HEK293 (cell line): ENCODE measurements around the gene ITPR2.
A peak's percentile ranks its signal among the peaks of the same experiment; 100 is the strongest.

Source experiments
- CTCF ChIA-PET: fragments of 350-600 bp; formaldehyde crosslinking; extraction: SDS; loops from one replicate; lab custom pipeline; 2021; ENCODE audit warnings: antibody characterized with exemption; lab: Yijun Ruan, JAX
- POLR2A ChIA-PET: fragments of 300-600 bp; formaldehyde crosslinking; extraction: SDS; loops from one replicate; lab custom pipeline; 2020; ENCODE audit warnings: antibody characterized with exemption, inconsistent platforms; lab: Yijun Ruan, JAX
- H3K27ac ChIP-seq: fragments of 200-500 bp; sonication (Bioruptor generic); 2 replicates; pipeline ENCODE4 v1.5.1; 2014; ENCODE audit warnings: low read depth, low read length, control low read depth, inconsistent platforms; ENCODE audit errors: extremely low read depth
- H3K36me3 ChIP-seq, 2 experiments: fragments of 200-500 bp in 1 of 2; sonication (Bioruptor generic) in 1 of 2; 1 replicate in 1 of 2; 2 replicates in 1 of 2; pipeline ENCODE4 v1.5.1; 2014 to 2017; ENCODE audit warnings: inconsistent platforms in 2 of 2, low read length in 2 of 2; ENCODE audit not compliant: control insufficient read depth in 2 of 2, insufficient read depth in 1 of 2
- H3K4me1 ChIP-seq: fragments of 200-500 bp; sonication (Bioruptor generic); 2 replicates; pipeline ENCODE4 v1.5.1; 2014; ENCODE audit warnings: mild to moderate bottlenecking, low read length, inconsistent platforms; ENCODE audit not compliant: control insufficient read depth, insufficient read depth
- H3K4me3 ChIP-seq: 2 replicates; pipeline ENCODE4 v1.5.1; 2011; ENCODE audit warnings: low read depth, mild to moderate bottlenecking, control low read depth, low read length, moderate library complexity
- H3K9me3 ChIP-seq: fragments of 200-500 bp; sonication (Bioruptor generic); 2 replicates; pipeline ENCODE4 v1.5.1; 2014; ENCODE audit warnings: low read depth, low read length, inconsistent platforms; ENCODE audit not compliant: control insufficient read depth, insufficient read depth
- SCRT1 ChIP-seq: fragments of 450-650 bp; formaldehyde crosslinking; IDR thresholded peaks from 2 replicates; pipeline ENCODE4 v1.5.1; 2016; ENCODE audit warnings: missing biosample characterization, missing genetic modification characterization, borderline replicate concordance
- SP3 ChIP-seq: fragments of 450-650 bp; formaldehyde crosslinking; IDR thresholded peaks from 2 replicates; pipeline ENCODE4 v1.5.1; 2016; ENCODE audit warnings: missing biosample characterization, missing genetic modification characterization
- SP7 ChIP-seq: fragments of 450-650 bp; formaldehyde crosslinking; IDR thresholded peaks from 2 replicates; pipeline ENCODE4 v1.5.1; 2016; ENCODE audit warnings: missing biosample characterization, missing genetic modification characterization
- ZBTB1 ChIP-seq: fragments of 450-650 bp; formaldehyde crosslinking; IDR thresholded peaks from 2 replicates; pipeline ENCODE4 v1.5.1; 2016; ENCODE audit warnings: missing biosample characterization, missing genetic modification characterization
- ZBTB20 ChIP-seq: fragments of 450-650 bp; formaldehyde crosslinking; IDR thresholded peaks from 2 replicates; pipeline ENCODE4 v1.5.1; 2016; ENCODE audit warnings: missing biosample characterization, missing genetic modification characterization
- ZBTB21 ChIP-seq: fragments of 450-650 bp; formaldehyde crosslinking; IDR thresholded peaks from 2 replicates; pipeline ENCODE4 v1.5.1; 2017; ENCODE audit warnings: missing biosample characterization, missing genetic modification characterization
- ZBTB44 ChIP-seq: fragments of 450-650 bp; IDR thresholded peaks from 2 replicates; pipeline ENCODE4 v1.5.1; 2018; ENCODE audit warnings: missing biosample characterization, mild to moderate bottlenecking, missing genetic modification characterization
- ZBTB48 ChIP-seq: fragments of 450-650 bp; formaldehyde crosslinking; IDR thresholded peaks from 2 replicates; pipeline ENCODE4 v1.5.1; 2016; ENCODE audit warnings: missing biosample characterization, missing genetic modification characterization
- ZFP41 ChIP-seq: fragments of 450-650 bp; formaldehyde crosslinking; IDR thresholded peaks from 2 replicates; pipeline ENCODE4 v1.5.1; 2016; ENCODE audit warnings: missing biosample characterization, missing genetic modification characterization, borderline replicate concordance
- ZNF169 ChIP-seq: fragments of 450-650 bp; formaldehyde crosslinking; IDR thresholded peaks from 2 replicates; pipeline ENCODE4 v1.5.1; 2016; ENCODE audit warnings: missing biosample characterization, missing genetic modification characterization
- ZNF175 ChIP-seq: fragments of 450-650 bp; formaldehyde crosslinking; IDR thresholded peaks from 2 replicates; pipeline ENCODE4 v1.5.1; 2016; ENCODE audit warnings: missing biosample characterization, missing genetic modification characterization
- ZNF2 ChIP-seq: fragments of 450-650 bp; formaldehyde crosslinking; IDR thresholded peaks from 2 replicates; pipeline ENCODE4 v1.5.1; 2016; ENCODE audit warnings: missing biosample characterization, missing genetic modification characterization
- ZNF23 ChIP-seq: fragments of 450-650 bp; formaldehyde crosslinking; IDR thresholded peaks from 2 replicates; pipeline ENCODE4 v1.5.1; 2016; ENCODE audit warnings: missing biosample characterization, missing genetic modification characterization, borderline replicate concordance
- ZNF292 ChIP-seq: fragments of 450-650 bp; formaldehyde crosslinking; IDR thresholded peaks from 2 replicates; pipeline ENCODE4 v1.5.1; 2016; ENCODE audit warnings: low read depth, missing biosample characterization, missing genetic modification characterization, borderline replicate concordance
- ZNF302 ChIP-seq: fragments of 450-650 bp; formaldehyde crosslinking; IDR thresholded peaks from 2 replicates; pipeline ENCODE4 v1.5.1; 2016; ENCODE audit warnings: missing biosample characterization, missing genetic modification characterization, low read depth
- ZNF335 ChIP-seq: fragments of 450-650 bp; formaldehyde crosslinking; conservative IDR thresholded peaks from 2 replicates; pipeline ENCODE4 v1.5.1; 2016; ENCODE audit warnings: missing biosample characterization, missing genetic modification characterization
- ZNF501 ChIP-seq: fragments of 450-650 bp; formaldehyde crosslinking; IDR thresholded peaks from 2 replicates; pipeline ENCODE4 v1.5.1; 2016; ENCODE audit warnings: missing biosample characterization, missing genetic modification characterization
- ZNF555 ChIP-seq: fragments of 450-650 bp; formaldehyde crosslinking; conservative IDR thresholded peaks from 2 replicates; pipeline ENCODE4 v1.5.1; 2017; ENCODE audit warnings: missing biosample characterization, mild to moderate bottlenecking, missing genetic modification characterization, inconsistent platforms
- ZNF585B ChIP-seq: fragments of 450-650 bp; formaldehyde crosslinking; IDR thresholded peaks from 2 replicates; pipeline ENCODE4 v1.5.1; 2016; ENCODE audit warnings: missing biosample characterization, missing genetic modification characterization
- ZNF629 ChIP-seq: fragments of 450-650 bp; formaldehyde crosslinking; IDR thresholded peaks from 2 replicates; pipeline ENCODE4 v1.5.1; 2017; ENCODE audit warnings: missing biosample characterization, missing genetic modification characterization
- ZNF660 ChIP-seq: fragments of 450-650 bp; IDR thresholded peaks from 2 replicates; pipeline ENCODE4 v1.5.1; 2018; ENCODE audit warnings: missing biosample characterization, mild to moderate bottlenecking, missing genetic modification characterization
- TF ChIP-seq, protein P1 (sequence below): fragments of 450-650 bp; formaldehyde crosslinking; IDR thresholded peaks from 2 replicates; pipeline ENCODE4 v1.5.1; 2017; ENCODE audit warnings: missing biosample characterization, missing genetic modification characterization
- TF ChIP-seq, protein P2 (sequence below): fragments of 450-650 bp; formaldehyde crosslinking; conservative IDR thresholded peaks from 2 replicates; pipeline ENCODE4 v1.5.1; 2016; ENCODE audit warnings: low read depth, missing biosample characterization, missing genetic modification characterization

Gene ITPR2

GRCh38 chr12:26489908-26490307 lies 343.1 kb downstream of the ITPR2 start:
- TF ChIP-seq ZFP41 (tag by site-specific recombination) (no peak), ZBTB44 (tag by site-specific recombination) (no peak), ZNF501 (no peak), ZBTB20 (tag by site-specific recombination) (no peak), ZNF555 (tag by site-specific recombination) (no peak), ZNF302 (no peak), SCRT1 (tag by site-specific recombination) (no peak), ZNF175 (tag by site-specific recombination) (no peak), ZNF2 (tag by site-specific recombination) (no peak), ZNF585B (tag by site-specific recombination) (no peak), ZNF292 (tag by site-specific recombination) (no peak), ZBTB21 (tag by site-specific recombination) (no peak), ZNF660 (tag by site-specific recombination) (no peak), ZNF23 (tag by site-specific recombination) (no peak), SP3 (tag by site-specific recombination) (no peak)
- no peaks in the 10 kb centered on the region for H3K4me1 ChIP-seq
- H3K4me3 ChIP-seq, result no peak overlapping the region
- H3K9me3 ChIP-seq, result no peaks in the 10 kb centered on the region
- no peak overlapping the region for H3K27ac ChIP-seq
- H3K36me3 ChIP-seq, result no peaks in the 10 kb centered on the region
- CTCF ChIA-PET, result no interaction called here
- POLR2A ChIA-PET, result no interaction called here

GRCh38 chr12:26488351-26488750 lies 344.6 kb downstream of the ITPR2 start:
- H3K4me1 ChIP-seq, result no peaks in the 10 kb centered on the region
- H3K9me3 ChIP-seq, result no peaks in the 10 kb centered on the region
- CTCF ChIA-PET, result no interaction called here
- H3K4me3 ChIP-seq, result no peak overlapping the region
- TF ChIP-seq, protein P1, sequence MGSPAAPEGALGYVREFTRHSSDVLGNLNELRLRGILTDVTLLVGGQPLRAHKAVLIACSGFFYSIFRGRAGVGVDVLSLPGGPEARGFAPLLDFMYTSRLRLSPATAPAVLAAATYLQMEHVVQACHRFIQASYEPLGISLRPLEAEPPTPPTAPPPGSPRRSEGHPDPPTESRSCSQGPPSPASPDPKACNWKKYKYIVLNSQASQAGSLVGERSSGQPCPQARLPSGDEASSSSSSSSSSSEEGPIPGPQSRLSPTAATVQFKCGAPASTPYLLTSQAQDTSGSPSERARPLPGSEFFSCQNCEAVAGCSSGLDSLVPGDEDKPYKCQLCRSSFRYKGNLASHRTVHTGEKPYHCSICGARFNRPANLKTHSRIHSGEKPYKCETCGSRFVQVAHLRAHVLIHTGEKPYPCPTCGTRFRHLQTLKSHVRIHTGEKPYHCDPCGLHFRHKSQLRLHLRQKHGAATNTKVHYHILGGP (tag by site-specific recombination), result peak; percentile 51; the same call in 1 of the 2 replicates
- no peak for TF ChIP-seq ZBTB1 (tag by site-specific recombination)
- TF ChIP-seq SP7 (tag by site-specific recombination), result peak; percentile 68
- no peaks in the 10 kb centered on the region for H3K36me3 ChIP-seq
- POLR2A ChIA-PET, result no interaction called here
- H3K27ac ChIP-seq, result no peak overlapping the region

DNA sequence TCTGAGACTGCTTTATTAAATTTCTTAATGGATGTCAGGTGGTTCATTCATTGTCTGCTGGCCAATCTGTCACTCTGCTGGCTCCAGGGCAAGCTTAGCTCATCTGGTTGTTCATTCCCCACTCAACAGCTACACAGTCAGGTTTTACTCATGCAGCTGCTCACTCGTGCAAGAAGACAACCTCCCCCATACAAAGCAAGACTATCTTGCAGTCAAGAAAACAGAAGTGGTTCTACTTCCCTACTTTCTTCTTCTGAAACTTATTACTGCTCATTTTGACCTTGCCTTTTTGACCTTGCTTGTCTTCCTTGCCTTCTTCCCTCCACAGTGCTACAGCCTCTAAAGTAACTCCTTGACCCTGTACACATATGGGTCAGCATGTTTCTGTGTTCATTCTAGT lies 359.7 kb downstream of the ITPR2 start:
- no peaks in the 10 kb centered on the region for H3K4me1 ChIP-seq
- ChIA-PET POLR2A (no interaction called here), CTCF (no interaction called here)
- no peaks in the 10 kb centered on the region; a peak in 1 of 3 replicates for H3K36me3 ChIP-seq
- H3K4me3 ChIP-seq, result no peak overlapping the region
- no peaks in the 10 kb centered on the region for H3K9me3 ChIP-seq
- no peak overlapping the region for H3K27ac ChIP-seq
- no peak for TF ChIP-seq ZNF629 (tag by site-specific recombination)
- TF ChIP-seq, protein P2, sequence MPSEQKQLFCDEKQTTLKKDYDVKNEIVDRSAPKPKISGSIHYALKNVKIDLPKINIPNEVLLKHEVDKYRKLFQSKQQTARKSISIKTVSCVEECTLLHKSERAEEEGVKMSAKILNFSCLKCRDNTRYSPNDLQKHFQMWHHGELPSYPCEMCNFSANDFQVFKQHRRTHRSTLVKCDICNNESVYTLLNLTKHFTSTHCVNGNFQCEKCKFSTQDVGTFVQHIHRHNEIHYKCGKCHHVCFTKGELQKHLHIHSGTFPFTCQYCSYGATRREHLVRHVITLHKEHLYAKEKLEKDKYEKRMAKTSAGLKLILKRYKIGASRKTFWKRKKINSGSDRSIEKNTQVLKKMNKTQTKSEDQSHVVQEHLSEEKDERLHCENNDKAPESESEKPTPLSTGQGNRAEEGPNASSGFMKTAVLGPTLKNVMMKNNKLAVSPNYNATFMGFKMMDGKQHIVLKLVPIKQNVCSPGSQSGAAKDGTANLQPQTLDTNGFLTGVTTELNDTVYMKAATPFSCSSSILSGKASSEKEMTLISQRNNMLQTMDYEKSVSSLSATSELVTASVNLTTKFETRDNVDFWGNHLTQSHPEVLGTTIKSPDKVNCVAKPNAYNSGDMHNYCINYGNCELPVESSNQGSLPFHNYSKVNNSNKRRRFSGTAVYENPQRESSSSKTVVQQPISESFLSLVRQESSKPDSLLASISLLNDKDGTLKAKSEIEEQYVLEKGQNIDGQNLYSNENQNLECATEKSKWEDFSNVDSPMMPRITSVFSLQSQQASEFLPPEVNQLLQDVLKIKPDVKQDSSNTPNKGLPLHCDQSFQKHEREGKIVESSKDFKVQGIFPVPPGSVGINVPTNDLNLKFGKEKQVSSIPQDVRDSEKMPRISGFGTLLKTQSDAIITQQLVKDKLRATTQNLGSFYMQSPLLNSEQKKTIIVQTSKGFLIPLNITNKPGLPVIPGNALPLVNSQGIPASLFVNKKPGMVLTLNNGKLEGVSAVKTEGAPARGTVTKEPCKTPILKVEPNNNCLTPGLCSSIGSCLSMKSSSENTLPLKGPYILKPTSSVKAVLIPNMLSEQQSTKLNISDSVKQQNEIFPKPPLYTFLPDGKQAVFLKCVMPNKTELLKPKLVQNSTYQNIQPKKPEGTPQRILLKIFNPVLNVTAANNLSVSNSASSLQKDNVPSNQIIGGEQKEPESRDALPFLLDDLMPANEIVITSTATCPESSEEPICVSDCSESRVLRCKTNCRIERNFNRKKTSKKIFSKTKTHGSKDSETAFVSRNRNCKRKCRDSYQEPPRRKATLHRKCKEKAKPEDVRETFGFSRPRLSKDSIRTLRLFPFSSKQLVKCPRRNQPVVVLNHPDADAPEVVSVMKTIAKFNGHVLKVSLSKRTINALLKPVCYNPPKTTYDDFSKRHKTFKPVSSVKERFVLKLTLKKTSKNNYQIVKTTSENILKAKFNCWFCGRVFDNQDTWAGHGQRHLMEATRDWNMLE (tag by site-specific recombination), result no peak
- no peak for TF ChIP-seq ZNF169 (tag by site-specific recombination)
- no peak for TF ChIP-seq ZBTB48 (tag by site-specific recombination)
- no peak for TF ChIP-seq ZNF335 (tag by site-specific recombination)
